Keratinocyte (primary cell): ENCODE measurements around the gene ID2.

Source experiments
- CTCF ChIP-seq, 3 experiments: IDR thresholded peaks in 1 of 3; conservative IDR thresholded peaks in 1 of 3; optimal IDR thresholded peaks in 1 of 3; 2 replicates in 2 of 3; 3 replicates in 1 of 3; pipeline versions ENCODE3 to v1.5.1; 2011; ENCODE audit warnings: low read length in 3 of 3, mild to moderate bottlenecking in 3 of 3, moderate library complexity in 2 of 3, control low read depth in 1 of 3, inconsistent platforms in 1 of 3; ENCODE audit not compliant: insufficient read depth in 2 of 3; ENCODE audit errors: extremely low read depth in 1 of 3
- EZH2 ChIP-seq: IDR thresholded peaks from one replicate; pipeline ENCODE4 v1.6.1; 2012; ENCODE audit warnings: inconsistent platforms, mild to moderate bottlenecking, low read length, moderate library complexity

GRCh38 chr2:8725838-8726237 lies 44.0 kb downstream of the ID2 start:
- TF ChIP-seq CTCF (optimal IDR thresholded peaks at IDR 0.05 in 1 of 3, IDR thresholded peaks at IDR 0.05 in 1 of 3, conservative IDR thresholded peaks at IDR 0.05 in 1 of 3; ENCODE audit: extremely low read depth in 1 of 3, insufficient read depth in 2 of 3, low read length in 3 of 3), result no peak
- TF ChIP-seq EZH2, result no peak
